NB4 (cell line): Measurements from ENCODE around the gene COPS7B.

Experiments
- DNase-seq: peaks from one replicate; pipeline ENCODE4 v3.0.0; 2010; ENCODE audit warnings: low read depth
- H3K4me3 ChIP-seq: one replicate; pipeline ENCODE4 v1.5.1; 2011; ENCODE audit warnings: mild to moderate bottlenecking, low read depth, low read length, moderate library complexity
- MYC ChIP-seq: IDR thresholded peaks from 2 replicates; pipeline ENCODE4 v1.6.1; 2011; ENCODE audit warnings: low read depth, low read length
- POLR2A ChIP-seq: IDR thresholded peaks from 2 replicates; pipeline ENCODE4 v1.6.1; 2011; ENCODE audit warnings: mild to moderate bottlenecking; ENCODE audit not compliant: insufficient read length; ENCODE audit errors: extremely low read depth
- TF ChIP-seq, protein P1 (sequence below): IDR thresholded peaks from 2 replicates; pipeline ENCODE4 v1.6.1; 2011; ENCODE audit warnings: low read depth, low read length
- TF ChIP-seq, protein P2 (sequence below): IDR thresholded peaks from one replicate; pipeline ENCODE4 v1.5.1; 2012; ENCODE audit warnings: low read depth, low read length

The COPS7B gene

DNA sequence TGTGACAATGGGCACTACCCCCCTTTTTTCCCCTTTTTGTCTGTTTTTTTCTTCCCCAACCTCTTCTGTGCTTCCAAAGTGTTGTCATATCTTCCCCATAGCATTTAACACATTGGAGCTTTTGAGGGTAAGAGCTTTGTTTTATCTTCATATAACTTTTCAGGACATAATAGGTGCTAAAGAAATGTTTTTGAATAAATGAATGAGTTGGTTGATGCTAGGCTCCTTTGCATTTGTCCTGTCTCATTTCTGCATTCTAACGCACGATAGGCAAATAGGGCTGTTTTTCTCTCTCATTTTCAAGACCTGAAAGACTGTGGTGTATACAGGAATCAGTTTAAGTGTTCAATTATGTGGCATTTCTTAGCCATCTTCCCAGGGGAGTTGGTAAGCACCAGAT lies 832 bp upstream of the COPS7B start:
- TF ChIP-seq, protein P1, sequence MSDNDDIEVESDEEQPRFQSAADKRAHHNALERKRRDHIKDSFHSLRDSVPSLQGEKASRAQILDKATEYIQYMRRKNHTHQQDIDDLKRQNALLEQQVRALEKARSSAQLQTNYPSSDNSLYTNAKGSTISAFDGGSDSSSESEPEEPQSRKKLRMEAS = no peak
- TF ChIP-seq MYC (no peak), POLR2A (no peak)
- TF ChIP-seq, protein P2, sequence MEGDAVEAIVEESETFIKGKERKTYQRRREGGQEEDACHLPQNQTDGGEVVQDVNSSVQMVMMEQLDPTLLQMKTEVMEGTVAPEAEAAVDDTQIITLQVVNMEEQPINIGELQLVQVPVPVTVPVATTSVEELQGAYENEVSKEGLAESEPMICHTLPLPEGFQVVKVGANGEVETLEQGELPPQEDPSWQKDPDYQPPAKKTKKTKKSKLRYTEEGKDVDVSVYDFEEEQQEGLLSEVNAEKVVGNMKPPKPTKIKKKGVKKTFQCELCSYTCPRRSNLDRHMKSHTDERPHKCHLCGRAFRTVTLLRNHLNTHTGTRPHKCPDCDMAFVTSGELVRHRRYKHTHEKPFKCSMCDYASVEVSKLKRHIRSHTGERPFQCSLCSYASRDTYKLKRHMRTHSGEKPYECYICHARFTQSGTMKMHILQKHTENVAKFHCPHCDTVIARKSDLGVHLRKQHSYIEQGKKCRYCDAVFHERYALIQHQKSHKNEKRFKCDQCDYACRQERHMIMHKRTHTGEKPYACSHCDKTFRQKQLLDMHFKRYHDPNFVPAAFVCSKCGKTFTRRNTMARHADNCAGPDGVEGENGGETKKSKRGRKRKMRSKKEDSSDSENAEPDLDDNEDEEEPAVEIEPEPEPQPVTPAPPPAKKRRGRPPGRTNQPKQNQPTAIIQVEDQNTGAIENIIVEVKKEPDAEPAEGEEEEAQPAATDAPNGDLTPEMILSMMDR = no peak
- DNase-seq = no peak
- peak overlapping the region; percentile 88 for H3K4me3 ChIP-seq

DNA sequence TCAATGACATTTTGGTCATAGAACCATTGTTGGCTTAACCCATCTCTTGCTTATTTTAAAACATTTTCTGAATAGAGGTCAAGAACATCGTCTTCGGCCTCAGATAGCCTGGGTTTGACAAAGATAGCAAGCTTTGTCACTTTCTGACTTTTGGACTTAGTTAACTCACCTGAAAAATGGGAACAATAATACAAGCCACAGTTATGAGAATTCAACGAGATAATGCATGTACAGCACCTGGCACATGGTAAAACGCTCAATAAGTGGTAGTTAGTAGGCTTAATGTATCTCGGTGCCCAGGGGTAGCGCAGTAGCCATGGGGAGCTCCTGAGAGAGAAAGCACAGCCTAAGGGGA lies 446 bp upstream of the COPS7B start:
- no peak for TF ChIP-seq POLR2A
- no peak for TF ChIP-seq MYC
- TF ChIP-seq, protein P1 = no peak
- TF ChIP-seq, protein P2 = no peak
- peak overlapping the region; percentile 88 for H3K4me3 ChIP-seq

DNA sequence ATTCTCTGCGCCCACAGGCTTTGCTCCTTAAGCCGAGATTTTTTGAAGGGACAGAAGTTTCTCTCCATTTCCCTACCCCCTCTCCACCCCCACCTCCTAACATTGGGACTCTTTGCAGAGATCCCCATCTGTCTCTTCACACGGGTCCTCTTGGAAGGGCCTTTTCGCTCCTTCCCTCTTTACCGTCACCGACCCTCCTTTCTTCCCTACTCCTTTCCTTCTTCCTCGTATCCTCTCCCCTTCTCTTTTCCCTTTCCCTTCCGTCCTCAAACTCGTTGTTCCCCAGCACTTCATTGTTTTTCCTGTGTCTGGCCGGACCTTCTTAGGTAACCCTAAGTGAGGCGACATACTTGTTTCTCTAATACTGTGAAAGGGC lies 660 bp downstream of the COPS7B start:
- TF ChIP-seq MYC (0 out of 2 replicates have a peak, but pooled peaks have one; percentile 8), POLR2A (no peak)
- TF ChIP-seq, protein P1 = no peak
- DNase-seq = no peak
- H3K4me3 ChIP-seq = peak overlapping the region; percentile 88

More for the DNA sequence above, 446 bp upstream of the COPS7B start:
- DNase-seq = peak; percentile 15

DNA sequence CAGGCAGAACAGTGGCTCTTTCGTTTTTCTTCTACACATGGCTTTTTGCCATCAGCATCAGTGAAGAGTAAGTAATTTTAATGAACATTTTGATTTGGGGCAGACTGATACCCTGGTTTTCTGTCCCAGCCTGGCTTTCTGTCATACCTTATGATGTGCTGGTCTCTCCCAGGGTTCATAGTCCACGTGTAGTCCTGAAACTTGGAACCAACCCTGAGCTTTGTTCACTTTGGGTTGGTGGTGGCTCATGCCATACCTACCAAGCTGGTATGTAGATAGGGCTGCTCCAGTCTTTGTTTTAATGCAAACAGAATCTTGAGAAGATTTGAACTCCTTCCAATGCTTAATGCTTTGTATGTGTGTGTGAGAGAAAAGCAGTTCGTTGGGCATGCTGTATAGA lies 4.9 kb downstream of the COPS7B start:
- TF ChIP-seq, protein P1 = no peak
- no peak for TF ChIP-seq MYC
- DNase-seq = no peak
- H3K4me3 ChIP-seq = no peak overlapping the region

- TF ChIP-seq MYC (no peak), POLR2A (no peak)
- TF ChIP-seq, protein P1 = no peak
- TF ChIP-seq, protein P2 = no peak
- DNase-seq = no peak
- no peak overlapping the region for H3K4me3 ChIP-seq
Measured at GRCh38 chr2:231794383-231794782, 8.1 kb downstream of the COPS7B start.

GRCh38 chr2:231795525-231796327 lies 9.5 kb downstream of the COPS7B start:
- no peak overlapping the region for H3K4me3 ChIP-seq
- TF ChIP-seq POLR2A = no peak
- TF ChIP-seq, protein P2 = peak; percentile 34
- peak; percentile 44 for DNase-seq
